ENCODE measurements around the gene GABRG3.

Gene GABRG3

DNA sequence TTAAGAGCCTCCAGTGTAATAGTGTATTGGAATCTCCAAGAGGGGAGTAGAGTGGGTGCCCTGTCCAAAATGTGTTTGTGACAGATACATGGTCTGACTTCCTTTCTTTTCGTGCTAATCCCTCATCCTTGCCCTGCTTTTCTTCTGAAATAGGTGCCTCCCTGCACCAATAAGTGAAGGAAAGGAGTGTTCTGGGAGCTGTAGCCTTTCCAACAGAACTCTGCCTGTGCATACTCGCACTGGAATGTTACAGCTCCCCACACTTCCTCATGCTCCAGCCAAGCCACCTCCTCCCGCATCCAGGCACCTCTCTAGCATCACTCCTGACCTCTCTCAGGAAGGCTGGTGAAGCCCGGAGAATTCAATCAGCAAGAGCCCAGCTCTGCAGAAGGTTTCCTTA, 478.0 kb downstream of the GABRG3 start:
- no peak for TF ChIP-seq CTCF (IDR thresholded peaks at IDR 0.05; ENCODE audit: low read depth, low read length, missing control alignments)
- Histone ChIP-seq H3K27me3 (replicated peaks) (no peaks in the 10 kb centered on the region), H3K27ac (no peak overlapping the region), H3K36me3 (replicated peaks) (no peaks in the 10 kb centered on the region), H3K4me3 (ENCODE audit: low read depth, low read length) (no peak overlapping the region)
- in situ Hi-C loops (cut with HindIII; ENCODE audit: low pct_ligation_motif_present, low sequenced_read_pairs), result no loop called here
- DNase-seq, result no peak

DNA sequence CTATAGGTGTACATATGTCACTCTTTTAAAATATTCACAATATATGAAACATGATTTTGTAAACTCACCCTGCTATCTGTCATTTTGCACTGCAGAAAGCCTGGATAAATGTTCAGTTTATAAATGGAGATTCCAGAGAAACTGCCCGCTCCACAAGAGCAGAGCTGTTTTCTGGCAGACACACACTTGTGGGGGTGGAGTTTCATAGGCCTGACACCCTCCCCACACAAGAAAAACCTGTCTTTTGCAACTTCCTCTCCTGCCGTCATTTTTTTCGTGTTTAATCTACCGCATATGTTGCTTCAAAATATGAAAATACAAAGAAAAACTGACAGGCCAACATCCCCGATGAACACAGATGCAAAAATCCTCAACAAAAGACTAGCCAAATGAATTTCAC, 479.0 kb downstream of the GABRG3 start:
- no peak overlapping the region for H3K4me3 ChIP-seq (ENCODE audit: low read depth, low read length)

DNA sequence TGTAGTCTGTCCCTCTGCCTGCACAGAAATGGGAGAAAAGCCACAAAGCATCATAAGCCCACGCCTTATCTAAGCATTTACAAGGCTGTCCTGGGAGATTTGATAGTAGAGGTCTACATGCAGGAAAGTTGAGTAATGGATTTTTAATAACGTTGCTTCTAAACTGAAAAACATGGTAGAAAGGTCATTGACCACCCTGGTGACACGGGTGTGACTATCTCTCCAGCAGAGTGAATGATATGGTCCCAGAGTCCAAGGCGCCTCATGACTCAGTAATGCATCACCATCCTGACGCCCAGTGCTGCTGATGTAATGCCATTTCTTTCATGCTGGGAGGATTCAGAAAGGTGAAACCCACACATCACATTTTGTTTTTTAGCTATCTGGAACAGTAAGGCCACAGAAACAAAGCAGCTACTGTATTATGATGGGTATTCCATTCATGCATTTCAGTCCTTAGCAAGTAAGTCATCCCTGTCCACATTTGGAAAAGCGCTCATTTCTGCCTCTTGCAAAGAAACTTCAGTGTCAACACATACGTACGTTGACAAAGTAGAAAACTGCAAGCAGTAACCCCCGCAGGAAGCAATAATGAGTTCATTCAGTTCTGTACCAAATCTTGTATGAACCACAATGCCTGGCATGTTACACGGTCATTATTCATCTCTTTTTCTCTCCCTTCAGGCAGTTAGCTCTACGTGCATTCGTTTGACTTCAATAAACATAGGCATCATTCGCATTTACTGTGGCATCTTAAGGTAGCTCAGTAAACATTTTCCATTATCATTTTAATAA, 483.5 kb downstream of the GABRG3 start:
- no peak overlapping the region for H3K4me3 ChIP-seq (ENCODE audit: low read depth, low read length)
- DNase-seq, result peak; percentile 28
- in situ Hi-C loops (cut with HindIII; ENCODE audit: low pct_ligation_motif_present, low sequenced_read_pairs), result no loop called here
- no peak overlapping the region for H3K27ac ChIP-seq
- TF ChIP-seq CTCF (IDR thresholded peaks at IDR 0.05; ENCODE audit: low read depth, low read length, missing control alignments), result no peak
- H3K36me3 ChIP-seq (replicated peaks), result no peaks in the 10 kb centered on the region
- no peaks in the 10 kb centered on the region for H3K27me3 ChIP-seq (replicated peaks)

More for the DNA sequence above, 479.0 kb downstream of the GABRG3 start:
- no peak overlapping the region for H3K27ac ChIP-seq
- DNase-seq, result no peak
- in situ Hi-C loops (cut with HindIII; ENCODE audit: low pct_ligation_motif_present, low sequenced_read_pairs), result no loop called here
- H3K36me3 ChIP-seq (replicated peaks), result no peaks in the 10 kb centered on the region
- no peaks in the 10 kb centered on the region for H3K27me3 ChIP-seq (replicated peaks)
- no peak for TF ChIP-seq CTCF (IDR thresholded peaks at IDR 0.05; ENCODE audit: low read depth, low read length, missing control alignments)

GRCh38 chr15:27456807-27457206, 485.8 kb downstream of the GABRG3 start:
- no peak for DNase-seq
- no peak for TF ChIP-seq CTCF (IDR thresholded peaks at IDR 0.05; ENCODE audit: low read depth, low read length, missing control alignments)
- Histone ChIP-seq H3K36me3 (replicated peaks) (no peaks in the 10 kb centered on the region), H3K27ac (no peak overlapping the region), H3K4me3 (ENCODE audit: low read depth, low read length) (no peak overlapping the region), H3K27me3 (replicated peaks) (no peaks in the 10 kb centered on the region)
- in situ Hi-C loops (cut with HindIII; ENCODE audit: low pct_ligation_motif_present, low sequenced_read_pairs), result no loop called here

DNA sequence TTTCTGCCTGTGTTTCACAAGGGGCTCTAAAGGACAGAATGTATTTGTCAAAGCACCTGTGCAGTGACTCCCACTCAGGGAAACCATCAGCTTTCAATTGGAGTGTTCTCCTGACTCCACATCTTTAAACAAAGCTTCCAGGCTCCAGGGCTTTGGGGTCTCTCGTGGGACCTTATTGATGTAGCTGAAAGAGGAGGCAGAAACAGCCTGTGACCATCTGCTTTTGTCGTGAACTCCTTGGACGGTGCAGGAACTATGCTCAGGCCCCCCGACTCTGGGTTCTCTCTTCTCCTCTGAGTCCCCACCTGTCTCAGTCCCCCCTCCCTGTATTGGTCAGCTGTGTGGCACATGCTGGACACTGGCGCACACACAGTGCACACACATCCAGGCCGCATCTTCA, 486.8 kb downstream of the GABRG3 start:
- TF ChIP-seq CTCF (IDR thresholded peaks at IDR 0.05; ENCODE audit: low read depth, low read length, missing control alignments), result no peak

More for the DNA sequence above, 486.8 kb downstream of the GABRG3 start:
- no peaks in the 10 kb centered on the region for H3K27me3 ChIP-seq (replicated peaks)
- no peak overlapping the region for H3K4me3 ChIP-seq (ENCODE audit: low read depth, low read length)
- DNase-seq, result no peak
- no peaks in the 10 kb centered on the region for H3K36me3 ChIP-seq (replicated peaks)
- in situ Hi-C loops (cut with HindIII; ENCODE audit: low pct_ligation_motif_present, low sequenced_read_pairs), result no loop called here
- no peak overlapping the region for H3K27ac ChIP-seq
